Endothelial cell of umbilical vein (primary cell): Measurements from ENCODE around the gene SMG1. TPM values are rescaled to one million over a fixed set of nuclear protein-coding genes. Genes with fewer than 3 reads are reported as not detected.

ENCODE experiments used
- BruUV-seq: library from RNA; stranded (reverse); fragments of 400-500 nt; replicated peaks from 2 replicates; lab custom pipeline; 2021; lab: Mats Ljungman, UMichigan
- CTCF ChIA-PET: fragments of 300-600, 350-600 bp; sonication (Branson Sonifier 250); formaldehyde crosslinking; loops from one replicate; lab custom pipeline; 2021; ENCODE audit warnings: antibody characterized with exemption, inconsistent platforms; lab: Charles Lee
- POLR2A ChIA-PET: fragments of 300-600, 350-600 bp; sonication (Branson Sonifier 250); formaldehyde crosslinking; loops from one replicate; lab custom pipeline; 2021; ENCODE audit warnings: antibody characterized with exemption, inconsistent platforms; lab: Charles Lee
- DNase-seq: peaks from one replicate; pipeline ENCODE4 v3.0.0-alpha.2; 2011; ENCODE audit warnings: low read depth, low spot score
- FAIRE-seq: peaks from 2 replicates; lab custom pipeline; 2011; peaks lifted over from hg19 to GRCh38; lab: Jason Lieb, UNC
- H2AFZ ChIP-seq: 2 replicates; pipeline ENCODE4 v1.6.0; 2012; ENCODE audit warnings: low read depth, low read length, control low read depth, inconsistent platforms
- H3K27ac ChIP-seq: 2 replicates; pipeline ENCODE4 v1.5.1; 2011; ENCODE audit warnings: low read depth, mild to moderate bottlenecking, control low read depth, low read length, moderate library complexity; ENCODE audit not compliant: insufficient read depth
- H3K27me3 ChIP-seq, 2 experiments: 2 replicates each; pipeline versions ENCODE4 v1.6.0 to v1.6.1; 2011; ENCODE audit warnings: low read length in 2 of 2, mixed read lengths in 1 of 2; ENCODE audit not compliant: control insufficient read depth in 2 of 2, insufficient read depth in 2 of 2
- H3K36me3 ChIP-seq, 2 experiments: 2 replicates in 1 of 2; 3 replicates in 1 of 2; pipeline ENCODE4 v1.5.1; 2011; ENCODE audit warnings: low read length in 2 of 2, mild to moderate bottlenecking in 1 of 2, moderate library complexity in 1 of 2; ENCODE audit not compliant: control insufficient read depth in 2 of 2, insufficient read depth in 2 of 2; ENCODE audit errors: extremely low read depth in 1 of 2
- H3K4me1 ChIP-seq: 3 replicates; pipeline ENCODE4 v1.5.1; 2011; ENCODE audit warnings: mild to moderate bottlenecking, low read length; ENCODE audit not compliant: control insufficient read depth, insufficient read depth; ENCODE audit errors: extremely low read depth
- H3K4me2 ChIP-seq: 2 replicates; pipeline ENCODE4 v1.6.1; 2011; ENCODE audit warnings: low read length, control low read depth, mixed read lengths; ENCODE audit not compliant: insufficient read depth
- H3K4me3 ChIP-seq, 3 experiments: fragments of 200-600 bp in 1 of 3; sonication (generic), shearing (Covaris generic) in 1 of 3; replicated peaks in 1 of 3; 2 replicates each; pipeline ENCODE4 v1.5.1; 2011 to 2016; ENCODE audit warnings: control low read depth in 3 of 3, low read length in 3 of 3, mild to moderate bottlenecking in 2 of 3, inconsistent platforms in 1 of 3, low read depth in 1 of 3, moderate library complexity in 1 of 3; ENCODE audit not compliant: insufficient read depth in 1 of 3
- H3K79me2 ChIP-seq: 2 replicates; pipeline ENCODE4 v1.6.0; 2012; ENCODE audit warnings: low read length, inconsistent platforms; ENCODE audit not compliant: control insufficient read depth, insufficient read depth
- H3K9ac ChIP-seq: replicated peaks from 2 replicates; pipeline ENCODE3; 2011; ENCODE audit warnings: low read length, control low read depth; ENCODE audit not compliant: insufficient read depth; ENCODE audit errors: extremely low read depth
- H3K9me1 ChIP-seq: replicated peaks from 3 replicates; pipeline ENCODE4 v1.6.0; 2011; ENCODE audit warnings: mild to moderate bottlenecking, low read length; ENCODE audit not compliant: control insufficient read depth, insufficient read depth; ENCODE audit errors: extremely low read depth
- H3K9me3 ChIP-seq: replicated peaks from 2 replicates; pipeline ENCODE4 v1.5.1; 2012; ENCODE audit warnings: low read length, inconsistent platforms; ENCODE audit not compliant: control insufficient read depth, insufficient read depth
- H4K20me1 ChIP-seq: replicated peaks from 2 replicates; pipeline ENCODE3; 2011; ENCODE audit warnings: mild to moderate bottlenecking, low read length; ENCODE audit not compliant: control insufficient read depth, insufficient read depth; ENCODE audit errors: extremely low read depth
- CTCF ChIP-seq, 2 donors: IDR thresholded peaks; 1 replicate in 1 of 2; 2 replicates in 1 of 2; pipeline ENCODE4 v1.5.1; 2011; ENCODE audit warnings: low read length in 2 of 2, mild to moderate bottlenecking in 2 of 2, moderate library complexity in 2 of 2, control low read depth in 1 of 2, inconsistent platforms in 1 of 2, low read depth in 1 of 2; ENCODE audit not compliant: insufficient read depth in 1 of 2; ENCODE audit errors: extremely low read depth in 1 of 2
- EZH2 ChIP-seq: IDR thresholded peaks from 2 replicates; pipeline ENCODE4 v1.6.1; 2012; ENCODE audit warnings: borderline replicate concordance, low read depth, mild to moderate bottlenecking, moderate library complexity, low read length, inconsistent platforms; ENCODE audit not compliant: severe bottlenecking
- FOS ChIP-seq: IDR thresholded peaks from 2 replicates; pipeline ENCODE4 v1.6.1; 2011; ENCODE audit warnings: mild to moderate bottlenecking, low read length, moderate library complexity, borderline replicate concordance; ENCODE audit not compliant: insufficient read depth
- GATA2 ChIP-seq: IDR thresholded peaks from 2 replicates; pipeline ENCODE4 v1.7.0; 2011; ENCODE audit warnings: low read depth, mild to moderate bottlenecking, moderate library complexity, mixed read lengths, low read length; ENCODE audit not compliant: insufficient read length, insufficient read depth
- JUN ChIP-seq: IDR thresholded peaks from 2 replicates; pipeline ENCODE4 v1.6.1; 2011; ENCODE audit warnings: borderline replicate concordance, low read depth; ENCODE audit not compliant: insufficient read length, insufficient read depth
- MAX ChIP-seq: IDR thresholded peaks from 2 replicates; pipeline ENCODE4 v1.6.1; 2011; ENCODE audit not compliant: insufficient read depth, insufficient read length
- MYC ChIP-seq: IDR thresholded peaks from one replicate; pipeline ENCODE4 v1.6.1; 2011; ENCODE audit warnings: mild to moderate bottlenecking, low read depth, low read length
- POLR2A ChIP-seq: IDR thresholded peaks from 2 replicates; pipeline ENCODE4 v1.6.1; 2012; ENCODE audit warnings: low read depth, mild to moderate bottlenecking, control low read depth, low read length
- POLR2AphosphoS5 ChIP-seq: IDR thresholded peaks from 2 replicates; pipeline ENCODE4 v1.6.1; 2012; ENCODE audit warnings: low read depth, mild to moderate bottlenecking, control low read depth, low read length, moderate library complexity; ENCODE audit not compliant: insufficient read depth
- dilution Hi-C: fragments of 300-500 bp; cut with MboI; formaldehyde crosslinking; loops from one replicate; pipeline ENCODE4 v1.15.0; 2019; ENCODE audit warnings: low sequenced_read_pairs; ENCODE audit not compliant: extremely low pct_ligation_motif_present
- intact Hi-C: fragments of 100-400 bp; cut with micrococcal nuclease; formaldehyde crosslinking; loops from one replicate; pipeline ENCODE4 v1.10.0; 2022
- polyA plus RNA-seq, 4 experiments: library from polyadenylated mRNA; depleted of rRNA in 3 of 4; stranded (reverse) in 3 of 4; unstranded in 1 of 4; fragments of >200 nt; gene quantifications; 2 replicates each; pipeline versions ENCODE4 v1.2.1 to v1.2.3, GENCODE V29; 2011 to 2012; ENCODE audit warnings: missing spikeins in 1 of 4
- total RNA-seq: library from RNA; stranded (reverse); gene quantifications from 2 replicates; pipeline ENCODE4 v1.2.3, GENCODE V29; 2021

The SMG1 gene
- total and polyA plus RNA-seq, 2 donors (not counting 3 experiments of a cell fraction or from before 2014, with no cell fraction given): 14.0 to 90.8 TPM

GRCh38 chr16:18941471-18941870, 15.3 kb upstream of the SMG1 start:
- TF ChIP-seq MAX (no peak), POLR2AphosphoS5 (no peak), FOS (no peak), JUN (no peak), CTCF (IDR thresholded peaks at IDR 0.05; ENCODE audit: extremely low read depth in 1 of 2, insufficient read depth in 1 of 2, low read depth in 1 of 2, low read length in 2 of 2) (no peak), MYC (no peak), POLR2A (no peak), GATA2 (no peak), EZH2 (no peak)
- ChIA-PET POLR2A (no interaction called here), CTCF (interaction anchor here (1.0 to 1.6 kb wide), 4 partner anchors 14 to 29 kb away, joined by 3 to 4 read pairs (median 4); no protein-coding TSS in a partner anchor)
- BruUV-seq: no TSS peak
- H3K27ac ChIP-seq: no peak overlapping the region
- no peak overlapping the region for H3K4me2 ChIP-seq
- no peaks in the 10 kb centered on the region for H3K4me1 ChIP-seq
- no peak overlapping the region for H3K4me3 ChIP-seq
- no peaks in the 10 kb centered on the region for H3K36me3 ChIP-seq
- no peak overlapping the region for H2AFZ ChIP-seq
- dilution Hi-C loops (no loop called here), intact Hi-C loops (no loop called here)
- H3K79me2 ChIP-seq: no peaks in the 10 kb centered on the region
- no peaks in the 10 kb centered on the region for H4K20me1 ChIP-seq
- no peaks in the 10 kb centered on the region for H3K27me3 ChIP-seq
- H3K9ac ChIP-seq: no peak overlapping the region
- FAIRE-seq (no peak), DNase-seq (no peak)
- H3K9me3 ChIP-seq: no peaks in the 10 kb centered on the region
- H3K9me1 ChIP-seq: no peaks in the 10 kb centered on the region
